GM12801 (cell line): ENCODE measurements around the gene ZNF76.

ENCODE experiments used
- CTCF ChIP-seq: IDR thresholded peaks from one replicate; pipeline ENCODE4 v1.5.1; 2011; ENCODE audit warnings: control low read depth; ENCODE audit not compliant: insufficient read length; ENCODE audit errors: extremely low read depth

ZNF76 gene

DNA sequence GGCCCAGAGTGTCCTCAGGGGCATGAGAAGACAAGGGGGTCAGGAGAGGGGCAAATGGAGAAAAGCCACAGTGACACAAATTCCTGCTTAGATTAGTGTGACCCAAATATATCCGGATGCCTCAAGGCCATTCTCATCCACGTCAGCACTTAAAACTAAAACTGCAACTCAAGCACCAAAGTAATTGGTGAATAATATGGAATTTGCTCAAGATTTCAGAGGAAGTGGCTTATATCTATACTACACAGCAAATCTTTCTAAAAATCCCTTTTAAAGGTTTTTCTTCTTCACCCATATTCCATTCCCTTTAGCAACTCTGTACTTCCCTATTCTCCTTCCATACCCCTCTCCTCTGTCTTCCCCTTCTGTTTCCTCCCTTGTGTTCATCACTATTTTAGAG, 53.3 kb downstream of the ZNF76 start:
- TF ChIP-seq CTCF = no peak

DNA sequence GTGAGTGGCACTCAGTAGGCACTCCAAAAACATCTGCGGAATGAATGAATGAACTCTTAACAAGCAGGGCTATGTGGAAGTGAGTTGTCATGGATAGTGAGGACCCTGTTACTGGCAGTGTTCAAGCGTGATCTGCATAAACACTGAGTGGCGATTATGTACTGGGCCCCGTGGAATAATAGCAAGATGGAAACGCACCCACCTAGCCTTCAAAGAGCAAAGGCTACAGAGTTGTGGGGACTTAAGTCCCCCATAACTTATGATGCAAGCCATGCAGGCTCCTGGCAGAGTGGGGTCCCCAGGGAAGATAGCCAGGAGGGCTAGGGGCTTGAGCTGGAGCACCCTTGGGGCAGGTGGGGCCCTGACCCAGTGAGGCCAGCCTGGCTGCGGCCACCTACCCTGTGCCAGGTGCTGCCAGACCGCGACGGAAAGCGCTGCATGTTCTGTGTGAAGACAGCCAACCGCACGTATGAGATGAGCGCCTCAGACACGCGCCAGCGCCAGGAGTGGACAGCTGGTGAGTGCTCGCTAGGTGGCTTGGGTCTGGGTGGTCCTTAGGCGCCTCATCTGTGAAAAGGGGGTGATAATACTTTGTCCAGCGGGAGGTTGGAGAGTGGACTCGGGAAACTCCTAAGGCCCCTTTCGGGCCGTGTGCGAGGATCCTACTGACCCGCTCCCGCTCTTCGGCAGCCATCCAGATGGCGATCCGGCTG, 58.1 kb downstream of the ZNF76 start:
- no peak for TF ChIP-seq CTCF

GRCh38 chr6:35318196-35319171, 58.9 kb downstream of the ZNF76 start:
- no peak for TF ChIP-seq CTCF

GRCh38 chr6:35319346-35320030, 60.0 kb downstream of the ZNF76 start:
- no peak for TF ChIP-seq CTCF

- TF ChIP-seq CTCF = no peak
Measured at GRCh38 chr6:35320031-35320410, 60.5 kb downstream of the ZNF76 start.

DNA sequence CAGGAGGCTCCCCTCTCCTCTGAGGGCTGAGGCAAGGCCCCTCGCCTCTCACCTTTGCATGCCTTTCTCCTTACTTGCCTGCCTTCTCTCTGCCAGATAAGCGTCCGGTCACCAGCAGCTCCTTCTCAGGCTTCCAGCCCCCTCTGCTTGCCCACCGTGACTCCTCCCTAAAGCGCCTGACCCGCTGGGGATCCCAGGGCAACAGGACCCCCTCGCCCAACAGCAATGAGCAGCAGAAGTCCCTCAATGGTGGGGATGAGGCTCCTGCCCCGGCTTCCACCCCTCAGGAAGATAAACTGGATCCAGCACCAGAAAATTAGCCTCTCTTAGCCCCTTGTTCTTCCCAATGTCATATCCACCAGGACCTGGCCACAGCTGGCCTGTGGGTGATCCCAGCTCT, 61.6 kb downstream of the ZNF76 start:
- no peak for TF ChIP-seq CTCF

DNA sequence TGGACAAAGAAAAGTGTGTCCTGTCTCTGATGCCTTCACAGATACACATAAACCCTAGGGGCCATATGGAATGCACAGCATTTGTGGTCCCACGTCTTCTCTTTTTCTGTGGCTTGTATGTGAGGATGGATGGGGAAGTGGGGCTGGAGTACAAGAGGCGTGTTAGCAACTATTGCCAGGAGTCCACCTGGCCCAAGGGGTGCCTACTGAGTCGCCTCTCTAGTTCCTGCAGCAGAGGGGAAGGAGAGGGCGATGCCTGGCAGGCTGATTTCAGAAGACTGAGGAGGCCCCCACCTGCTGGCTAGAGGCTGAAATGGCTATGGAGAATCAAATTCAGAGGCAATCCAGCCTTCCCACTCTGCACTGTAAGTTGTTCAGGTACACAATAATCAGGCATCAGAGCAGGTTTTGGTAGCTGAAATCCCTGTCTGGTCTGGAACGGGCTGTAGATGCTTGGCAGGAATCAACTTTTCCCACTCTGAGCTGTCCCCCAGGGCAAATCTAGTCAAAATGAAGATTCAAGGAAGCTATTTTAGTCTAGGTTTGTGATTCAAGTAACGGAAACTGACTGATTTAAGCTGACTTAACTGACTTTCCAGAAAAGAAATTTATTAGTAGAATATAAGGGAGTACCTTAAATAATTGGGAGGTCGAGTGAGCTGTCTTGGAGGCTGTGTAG, 68.0 kb downstream of the ZNF76 start:
- no peak for TF ChIP-seq CTCF
